Retinal pigment epithelial cell (primary cell): ENCODE data around the gene KCTD5.

Source experiments
- DNase-seq: peaks from one replicate; pipeline ENCODE4 v3.0.0-alpha.2; 2010; ENCODE audit warnings: low read depth
- H3K4me3 ChIP-seq: 2 replicates; pipeline ENCODE4 v1.5.1; 2011; ENCODE audit warnings: mild to moderate bottlenecking, low read length, control low read depth, moderate library complexity
- CTCF ChIP-seq: conservative IDR thresholded peaks from 2 replicates; pipeline ENCODE4 v1.5.1; 2011; ENCODE audit warnings: low read depth, low read length, control low read depth, inconsistent platforms

Gene KCTD5

GRCh38 chr16:2755158-2755557, 72.8 kb downstream of the KCTD5 start:
- TF ChIP-seq CTCF: no peak
- no peak for DNase-seq
- peak overlapping the region; percentile 94 for H3K4me3 ChIP-seq

- DNase-seq: no peak
- no peak overlapping the region for H3K4me3 ChIP-seq
- no peak for TF ChIP-seq CTCF
These were observed 74.1 kb downstream of the KCTD5 start for GRCh38 chr16:2756288-2757015.

GRCh38 chr16:2757344-2757743, 75.0 kb downstream of the KCTD5 start:
- TF ChIP-seq CTCF: no peak
- no peak overlapping the region for H3K4me3 ChIP-seq

More at GRCh38 chr16:2757344-2757743, 75.0 kb downstream of the KCTD5 start:
- no peak for DNase-seq
